Dermis microvascular lymphatic vessel endothelial cell (primary cell): Measurements from ENCODE around the gene HBS1L. TPM values are rescaled to one million over a fixed set of nuclear protein-coding genes. Genes with fewer than 3 reads are reported as not detected.

Experiments
- DNase-seq, 2 donors: peaks; one replicate each; pipeline versions ENCODE4 v3.0.0 to v3.0.0-alpha.2; 2010; ENCODE audit warnings: low read depth in 2 of 2
- total RNA-seq: library from RNA; depleted of rRNA; stranded (reverse); fragments of >200 nt; gene quantifications from 2 replicates; pipeline ENCODE4 v1.2.1, GENCODE V29; 2014

Gene HBS1L
- total RNA-seq, 1 donor from 2014 or later: 85.4 TPM

DNA sequence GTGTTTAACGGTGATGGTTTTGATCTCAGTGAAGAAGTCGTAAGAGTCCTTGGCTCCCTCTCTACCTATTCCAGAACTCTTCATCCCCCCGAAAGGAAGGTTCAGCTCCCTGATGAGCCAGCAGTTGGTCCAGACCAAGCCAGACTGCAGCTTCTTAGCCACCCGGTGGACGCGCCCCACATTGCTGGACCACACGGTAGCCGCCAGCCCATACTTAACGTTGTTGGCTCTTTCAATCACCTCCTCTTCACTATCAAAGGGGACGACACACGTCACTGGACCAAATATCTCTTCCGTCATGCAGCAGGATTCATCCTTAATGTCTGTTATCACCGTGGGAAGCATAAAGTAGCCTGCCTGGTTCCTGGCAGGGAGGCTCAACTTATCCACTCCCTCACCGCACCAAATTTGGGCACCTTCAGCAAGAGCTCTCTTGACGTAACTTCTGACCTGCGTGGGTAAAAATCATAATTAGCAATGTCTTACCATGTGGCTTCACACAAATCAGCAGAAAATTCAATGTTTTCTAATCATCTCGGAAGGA is 136.1 kb downstream of the HBS1L start:
- no peak for DNase-seq

DNA sequence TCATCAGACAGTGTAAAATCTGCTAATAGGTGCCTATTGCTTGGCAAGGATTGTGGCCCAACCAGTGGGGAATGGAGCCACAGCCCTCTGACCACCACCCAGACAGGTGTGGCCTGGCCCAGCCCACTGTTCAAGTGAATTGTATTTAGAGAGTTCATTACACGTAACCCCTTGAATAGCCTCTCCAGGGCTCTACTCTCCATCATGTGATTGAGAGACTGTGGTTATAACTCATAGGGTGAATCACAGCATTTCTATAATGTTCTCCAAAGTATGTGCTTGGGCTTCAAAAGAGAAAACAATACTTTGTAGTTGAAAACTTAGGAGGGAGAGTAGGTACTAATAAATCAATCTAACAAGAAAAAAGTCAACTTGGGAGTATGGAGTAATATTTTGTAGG is 143.1 kb downstream of the HBS1L start:
- no peak for DNase-seq

DNA sequence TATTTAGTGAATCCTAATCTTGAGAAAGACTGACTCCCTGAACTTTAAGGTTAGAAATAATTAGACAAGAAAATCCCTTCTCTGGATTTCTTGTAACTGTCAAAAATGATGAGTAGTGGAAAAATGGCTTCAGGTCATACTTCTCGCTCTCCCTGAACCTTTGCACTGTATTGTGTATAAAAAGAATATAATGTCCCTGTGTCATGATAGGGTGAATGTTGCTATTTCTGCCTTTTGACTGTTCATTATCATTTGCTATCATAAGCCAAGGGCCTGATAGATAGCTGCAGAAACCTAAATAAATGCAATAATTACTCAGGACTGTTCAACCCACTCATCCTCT is 144.1 kb downstream of the HBS1L start:
- DNase-seq: no peak

Other genes with a start within 250 kb of the HBS1L start
- 0.13 and 0.25 TPM in 2 replicates for gene ALDH8A1, start 104.7 kb downstream of the HBS1L start, total RNA-seq
- under 0.01 TPM in 2 replicates for gene MYB, start 126.5 kb upstream of the HBS1L start, total RNA-seq